Type B pancreatic cell (in vitro differentiated cells): ENCODE results near the gene UNKL. TPM values are rescaled to one million over a fixed set of nuclear protein-coding genes. Genes with fewer than 3 reads are reported as not detected.

ENCODE experiments used
- DNase-seq: peaks from one replicate; pipeline ENCODE4 v3.0.0; 2021; ENCODE audit warnings: mixed read lengths; ENCODE audit not compliant: unreplicated experiment; ENCODE audit errors: extremely low spot score
- H3K27ac Mint-ChIP-seq: 2 replicates; pipeline ENCODE4 v1.8.0; 2021; ENCODE audit warnings: mild to moderate bottlenecking, mixed read lengths
- H3K27me3 Mint-ChIP-seq: 2 replicates; pipeline ENCODE4 v1.8.0; 2021; ENCODE audit warnings: mixed read lengths
- H3K36me3 Mint-ChIP-seq: 2 replicates; pipeline ENCODE4 v1.8.0; 2021; ENCODE audit warnings: mixed read lengths
- H3K4me1 Mint-ChIP-seq: one replicate; pipeline ENCODE4 v1.8.0; 2021; ENCODE audit warnings: mixed read lengths; ENCODE audit not compliant: unreplicated experiment
- H3K4me3 Mint-ChIP-seq: 2 replicates; pipeline ENCODE4 v1.8.0; 2021; ENCODE audit warnings: mild to moderate bottlenecking, mixed read lengths
- H3K9me3 Mint-ChIP-seq: 2 replicates; pipeline ENCODE4 v1.8.0; 2021; ENCODE audit warnings: mixed read lengths
- CTCF ChIP-seq: fragments of 200-600 bp; sonication (generic); conservative IDR thresholded peaks from 2 replicates; pipeline ENCODE4 v1.5.0; 2021; ENCODE audit warnings: antibody characterized with exemption, mild to moderate bottlenecking
- total RNA-seq: library from RNA; stranded (reverse); gene quantifications from 2 replicates; pipeline ENCODE4 v1.2.1, GENCODE V29; 2021; ENCODE audit warnings: low replicate concordance

The UNKL gene
- total RNA-seq, 1 donor from 2014 or later: 26.1 TPM

DNA sequence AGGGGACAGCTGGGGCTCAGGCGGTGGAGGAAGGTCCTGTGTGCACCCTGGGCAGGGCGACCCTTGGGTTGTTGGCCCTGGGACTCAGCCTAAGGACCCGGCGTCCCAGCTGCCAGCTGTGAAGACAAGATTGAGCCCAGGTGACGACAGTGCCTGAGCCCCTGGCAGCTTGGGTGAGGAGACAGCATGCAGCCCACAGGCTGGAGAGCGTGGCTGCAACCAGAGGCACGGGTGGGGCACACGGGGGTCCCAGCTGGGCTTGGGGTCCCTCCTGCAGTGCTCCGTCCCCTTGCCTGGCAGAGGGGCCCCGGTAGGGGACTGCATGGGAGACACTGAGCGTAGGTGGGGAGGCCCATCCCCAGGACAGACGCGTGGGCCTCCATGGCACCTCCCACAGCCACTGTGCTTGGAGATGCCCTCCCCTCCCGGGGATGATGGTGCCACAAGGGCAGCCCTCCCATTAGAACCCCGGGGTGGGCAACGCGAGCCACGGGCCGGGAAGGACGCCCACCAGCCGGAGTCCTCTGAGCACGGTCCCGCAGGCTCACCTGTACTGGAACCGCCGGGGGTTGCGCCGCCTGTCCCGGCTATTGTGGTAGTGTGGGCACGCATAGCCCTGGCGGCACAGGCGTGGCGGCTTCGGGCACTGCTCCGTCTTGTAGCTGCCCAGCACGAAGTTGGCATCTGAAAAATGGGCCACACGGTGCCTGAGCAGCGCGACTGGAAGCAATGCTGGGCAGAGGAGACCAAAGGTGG, 15.5 kb downstream of the UNKL start:
- no peak overlapping the region for H3K4me3 Mint-ChIP-seq
- TF ChIP-seq CTCF: no peak
- no peak for DNase-seq
- no peak overlapping the region for H3K27ac Mint-ChIP-seq
- no peaks in the 10 kb centered on the region for H3K36me3 Mint-ChIP-seq
- no peaks in the 10 kb centered on the region for H3K4me1 Mint-ChIP-seq
- no peaks in the 10 kb centered on the region for H3K27me3 Mint-ChIP-seq
- H3K9me3 Mint-ChIP-seq: no peaks in the 10 kb centered on the region

GRCh38 chr16:1398351-1398750, 16.2 kb downstream of the UNKL start:
- no peaks in the 10 kb centered on the region for H3K36me3 Mint-ChIP-seq
- no peaks in the 10 kb centered on the region for H3K9me3 Mint-ChIP-seq
- H3K4me3 Mint-ChIP-seq: no peak overlapping the region
- DNase-seq: no peak
- H3K27me3 Mint-ChIP-seq: no peaks in the 10 kb centered on the region
- TF ChIP-seq CTCF: no peak
- H3K4me1 Mint-ChIP-seq: no peaks in the 10 kb centered on the region
- no peak overlapping the region for H3K27ac Mint-ChIP-seq

DNA sequence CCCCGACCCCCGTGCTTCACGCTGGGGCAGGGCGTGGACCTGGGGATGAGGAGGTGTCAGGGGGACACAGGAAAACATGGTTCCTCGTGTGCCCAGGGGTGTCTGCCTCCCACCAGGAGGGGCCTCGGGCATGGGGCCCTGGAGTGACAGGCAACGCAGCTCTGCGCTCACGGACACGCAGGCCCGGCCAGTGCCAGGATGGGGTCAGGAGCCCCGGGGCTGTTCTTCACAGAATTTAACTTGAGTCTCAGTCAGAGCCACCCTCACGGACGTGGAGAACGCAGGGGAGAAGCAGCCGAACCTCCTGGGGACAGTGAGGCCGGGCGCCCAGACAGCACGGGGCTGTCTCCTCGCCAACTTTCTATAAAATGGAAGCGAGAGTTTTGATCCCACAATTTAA, 16.7 kb downstream of the UNKL start:
- no peaks in the 10 kb centered on the region for H3K36me3 Mint-ChIP-seq

GRCh38 chr16:1395444-1396031, 19.0 kb downstream of the UNKL start:
- Mint-ChIP-seq H3K27ac (no peak overlapping the region), H3K4me3 (no peak overlapping the region), H3K36me3 (no peaks in the 10 kb centered on the region), H3K27me3 (no peaks in the 10 kb centered on the region), H3K9me3 (no peaks in the 10 kb centered on the region), H3K4me1 (no peaks in the 10 kb centered on the region)
- no peak for DNase-seq
- no peak for TF ChIP-seq CTCF

More for the DNA sequence above, 16.7 kb downstream of the UNKL start:
- no peak for DNase-seq
- Mint-ChIP-seq H3K4me3 (no peak overlapping the region), H3K27me3 (no peaks in the 10 kb centered on the region), H3K4me1 (no peaks in the 10 kb centered on the region), H3K27ac (no peak overlapping the region), H3K9me3 (no peaks in the 10 kb centered on the region)
- no peak for TF ChIP-seq CTCF

DNA sequence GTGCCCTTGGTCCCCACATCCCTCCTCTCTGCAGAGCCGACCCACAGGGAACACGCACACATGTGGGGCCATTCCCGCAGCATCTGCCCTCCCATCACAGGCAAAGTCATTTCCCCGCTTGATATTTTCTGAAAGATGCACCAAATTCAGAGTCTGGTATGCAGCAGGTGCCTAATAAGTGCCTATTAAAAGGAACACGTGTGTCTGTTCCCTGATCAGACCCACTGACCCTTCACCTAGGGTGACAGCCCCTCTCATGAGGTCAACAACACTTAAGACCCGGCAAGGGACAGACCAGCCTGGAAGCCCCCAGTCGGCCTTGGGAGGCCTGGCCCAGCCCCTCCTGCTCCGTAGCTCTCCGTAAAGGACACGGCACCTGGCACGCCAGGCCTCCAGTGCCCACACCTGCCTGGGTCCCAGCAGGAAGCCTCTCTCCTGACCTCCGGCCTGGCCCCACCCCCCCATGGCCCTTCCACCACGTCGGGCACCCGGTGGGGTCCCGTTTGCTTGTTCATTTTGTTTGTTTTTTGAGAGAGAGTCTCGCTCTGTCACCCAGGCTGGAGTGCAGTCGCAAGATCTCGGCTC, 20.0 kb downstream of the UNKL start:
- no peak for DNase-seq
- H3K4me1 Mint-ChIP-seq: no peaks in the 10 kb centered on the region
- no peak for TF ChIP-seq CTCF
- no peaks in the 10 kb centered on the region for H3K27me3 Mint-ChIP-seq
- no peak overlapping the region for H3K4me3 Mint-ChIP-seq
- H3K36me3 Mint-ChIP-seq: no peaks in the 10 kb centered on the region
- H3K9me3 Mint-ChIP-seq: no peaks in the 10 kb centered on the region
- H3K27ac Mint-ChIP-seq: no peak overlapping the region
